A549 (cell line): ENCODE data around the gene PATL2. TPM values are rescaled to one million over a fixed set of nuclear protein-coding genes. Genes with fewer than 3 reads are reported as not detected.
A peak's percentile ranks its signal among the peaks of the same experiment; 100 is the strongest.

Source experiments
- ATOH8 ChIP-seq: fragments of 250-450 bp; sonication (Bioruptor Pico); IDR thresholded peaks from 2 replicates; pipeline ENCODE4 v1.5.0; 2020; ENCODE audit warnings: low read depth, mild to moderate bottlenecking, moderate library complexity
- BCL3 ChIP-seq: fragments of >200 bp; sonication (Bioruptor Twin); formaldehyde crosslinking; IDR thresholded peaks from 3 replicates; pipeline ENCODE4 v1.6.1; 2016
- BHLHE40 ChIP-seq: IDR thresholded peaks from 2 replicates; pipeline ENCODE4 v1.6.1; 2012; ENCODE audit warnings: low read depth, low read length, inconsistent platforms
- CEBPB ChIP-seq, 2 experiments: fragments of >200 bp in 1 of 2; sonication (Bioruptor Twin) in 1 of 2; formaldehyde crosslinking in 1 of 2; IDR thresholded peaks; 2 replicates each; pipeline ENCODE4 v1.6.1; 2012 to 2016
- CHD2 ChIP-seq: fragments of 150-350 bp; IDR thresholded peaks from 2 replicates; pipeline ENCODE4 v1.6.1; 2014; ENCODE audit warnings: low read length; ENCODE audit not compliant: partially characterized antibody
- CHD4 ChIP-seq: fragments of 200-600 bp; sonication (generic); IDR thresholded peaks from 2 replicates; pipeline ENCODE4 v1.6.1; 2016; ENCODE audit warnings: antibody characterized with exemption, mild to moderate bottlenecking, borderline replicate concordance
- EHMT2 ChIP-seq: fragments of 200-600 bp; sonication (generic); IDR thresholded peaks from 2 replicates; pipeline ENCODE4 v1.6.1; 2016; ENCODE audit warnings: antibody characterized with exemption, low read depth, mild to moderate bottlenecking, moderate library complexity
- ELK1 ChIP-seq: fragments of 150-350 bp; IDR thresholded peaks from 2 replicates; pipeline ENCODE4 v1.6.1; 2014; ENCODE audit warnings: low read depth, mild to moderate bottlenecking, low read length
- ESRRA ChIP-seq: fragments of 150-350 bp; IDR thresholded peaks from 2 replicates; pipeline ENCODE4 v1.6.1; 2014; ENCODE audit warnings: mild to moderate bottlenecking, low read length, borderline replicate concordance
- FOSL2 ChIP-seq, 2 experiments: fragments of 450-650 bp in 1 of 2; fragments of >200 bp in 1 of 2; sonication (Bioruptor Twin) in 1 of 2; formaldehyde crosslinking; IDR thresholded peaks; 2 replicates each; pipeline versions ENCODE4 v1.5.0 to v1.6.1; 2016 to 2020; ENCODE audit warnings: mild to moderate bottlenecking in 1 of 2, moderate library complexity in 1 of 2
- FOXS1 ChIP-seq: fragments of 250-450 bp; sonication (Bioruptor Pico); IDR thresholded peaks from 2 replicates; pipeline ENCODE4 v1.5.0; 2020; ENCODE audit warnings: mild to moderate bottlenecking, moderate library complexity
- GATA3 ChIP-seq: IDR thresholded peaks from 2 replicates; pipeline ENCODE4 v1.6.1; 2012; ENCODE audit warnings: borderline replicate concordance
- HDAC2 ChIP-seq: fragments of 200-600 bp; sonication (generic); IDR thresholded peaks from 2 replicates; pipeline ENCODE4 v1.6.1; 2016
- HES2 ChIP-seq: fragments of >200 bp; sonication (Bioruptor Twin); formaldehyde crosslinking; IDR thresholded peaks from 2 replicates; pipeline ENCODE4 v1.6.1; 2016
- HEYL ChIP-seq: fragments of 250-450 bp; sonication (Bioruptor Pico); IDR thresholded peaks from 2 replicates; pipeline ENCODE4 v1.8.0; 2021; ENCODE audit warnings: mild to moderate bottlenecking, moderate library complexity
- HMGXB4 ChIP-seq: fragments of 250-450 bp; sonication (Bioruptor Pico); IDR thresholded peaks from 2 replicates; pipeline ENCODE4 v1.5.0; 2021; ENCODE audit warnings: mild to moderate bottlenecking, moderate library complexity, borderline replicate concordance
- HOXA7 ChIP-seq: fragments of 250-450 bp; sonication (Bioruptor Pico); IDR thresholded peaks from 2 replicates; pipeline ENCODE4 v1.5.0; 2020; ENCODE audit warnings: mild to moderate bottlenecking, moderate library complexity
- HOXB13 ChIP-seq: fragments of 250-450 bp; sonication (Bioruptor Pico); IDR thresholded peaks from 2 replicates; pipeline ENCODE4 v1.5.0; 2020; ENCODE audit warnings: low read depth, mild to moderate bottlenecking, moderate library complexity
- JUNB ChIP-seq: fragments of >200 bp; sonication (Bioruptor Twin); formaldehyde crosslinking; IDR thresholded peaks from 2 replicates; pipeline ENCODE4 v1.6.1; 2016
- KDM5A ChIP-seq: fragments of 200-600 bp; sonication (generic); IDR thresholded peaks from 2 replicates; pipeline ENCODE4 v1.6.1; 2016; ENCODE audit warnings: antibody characterized with exemption, mild to moderate bottlenecking
- MAX ChIP-seq: IDR thresholded peaks from 2 replicates; pipeline ENCODE4 v1.6.1; 2012
- MAZ ChIP-seq: fragments of 150-350 bp; IDR thresholded peaks from 2 replicates; pipeline ENCODE4 v1.6.1; 2014; ENCODE audit warnings: antibody characterized with exemption, low read depth, low read length, borderline replicate concordance
- MYC ChIP-seq: IDR thresholded peaks from 2 replicates; pipeline ENCODE4 v1.6.1; 2012; ENCODE audit warnings: mild to moderate bottlenecking, inconsistent platforms, low read length, improper control_type of control experiment, borderline replicate concordance
- NFE2L2 ChIP-seq: fragments of 150-350 bp; conservative IDR thresholded peaks from 2 replicates; pipeline ENCODE4 v1.6.1; 2014; ENCODE audit warnings: low read length
- NPAS2 ChIP-seq: fragments of 250-450 bp; sonication (Bioruptor Pico); IDR thresholded peaks from 2 replicates; pipeline ENCODE4 v1.8.0; 2022; ENCODE audit warnings: mild to moderate bottlenecking, moderate library complexity, borderline replicate concordance
- PBX3 ChIP-seq: IDR thresholded peaks from 2 replicates; pipeline ENCODE4 v1.6.1; 2012
- POLR2AphosphoS2 ChIP-seq: conservative IDR thresholded peaks from 2 replicates; pipeline ENCODE4 v1.6.1; 2012; ENCODE audit warnings: low read length, improper control_type of control experiment, inconsistent platforms
- RAD21 ChIP-seq, 2 experiments: fragments of >200 bp in 1 of 2; sonication (Bioruptor Twin) in 1 of 2; formaldehyde crosslinking in 1 of 2; IDR thresholded peaks in 1 of 2; conservative IDR thresholded peaks in 1 of 2; 2 replicates in 1 of 2; 3 replicates in 1 of 2; pipeline ENCODE4 v1.6.1; 2012 to 2018; ENCODE audit warnings: inconsistent platforms in 1 of 2
- RARB ChIP-seq: fragments of 250-450 bp; sonication (Bioruptor Pico); IDR thresholded peaks from 2 replicates; pipeline ENCODE4 v1.8.0; 2021; ENCODE audit warnings: mild to moderate bottlenecking, moderate library complexity
- RFX5 ChIP-seq: fragments of 450-650 bp; IDR thresholded peaks from 2 replicates; pipeline ENCODE4 v1.7.1; 2014; ENCODE audit warnings: antibody characterized with exemption, mild to moderate bottlenecking, moderate library complexity
- SMC3 ChIP-seq: fragments of >200 bp; sonication (Bioruptor Twin); formaldehyde crosslinking; IDR thresholded peaks from 3 replicates; pipeline ENCODE4 v1.6.1; 2018; ENCODE audit warnings: inconsistent platforms
- TFCP2L1 ChIP-seq: fragments of 250-450 bp; sonication (Bioruptor Pico); IDR thresholded peaks from 2 replicates; pipeline ENCODE4 v1.5.0; 2021; ENCODE audit warnings: mild to moderate bottlenecking
- TP53 ChIP-seq: fragments of 250-450 bp; sonication (Bioruptor Pico); IDR thresholded peaks from 2 replicates; pipeline ENCODE4 v1.5.0; 2021; ENCODE audit warnings: mild to moderate bottlenecking, moderate library complexity
- ZC3H11A ChIP-seq: fragments of 450-650 bp; IDR thresholded peaks from 2 replicates; pipeline ENCODE4 v1.6.1; 2014; ENCODE audit warnings: antibody characterized with exemption, mild to moderate bottlenecking
- ZFP36 ChIP-seq: fragments of 450-650 bp; IDR thresholded peaks from 2 replicates; pipeline ENCODE4 v1.6.1; 2014; ENCODE audit warnings: borderline replicate concordance; ENCODE audit not compliant: partially characterized antibody
- polyA plus RNA-seq, 4 experiments: library from polyadenylated mRNA; depleted of rRNA in 3 of 4; stranded (reverse); fragments of >200 nt; fragmentation: RNase III in 1 of 4; extraction: RNeasy Plus Mini Kit Qiagen cat#74134 plus additional on column Dnase treatment in 1 of 4; gene quantifications; 2 replicates in 3 of 4; 3 replicates in 1 of 4; pipeline ENCODE4 v1.2.3, GENCODE V29; 2011 to 2017

Gene PATL2
- polyA plus RNA-seq, 2 of the 4 experiments (the other 2 are of a cell fraction) = 0.12 to 0.26 TPM

- TF ChIP-seq BCL3 = no peak; the same call in 2 of the 3 replicates
- no peak for TF ChIP-seq CEBPB (IDR thresholded peaks at IDR 0.05)
- peak; percentile 81 to 83 for TF ChIP-seq RAD21 (conservative IDR thresholded peaks at IDR 0.05 in 1 of 2, IDR thresholded peaks at IDR 0.05 in 1 of 2)
- TF ChIP-seq MAZ = no peak
- TF ChIP-seq CHD2 = no peak
- TF ChIP-seq TFCP2L1 = no peak
- no peak for TF ChIP-seq TP53
- TF ChIP-seq ESRRA = no peak
- TF ChIP-seq BHLHE40 = no peak
- TF ChIP-seq NPAS2 = 0 out of 2 replicates have a peak, but pooled peaks have one; percentile 32
- TF ChIP-seq ELK1 = 0 out of 2 replicates have a peak, but pooled peaks have one; percentile 66
- TF ChIP-seq HES2 = no peak
- TF ChIP-seq ZC3H11A = no peak
- TF ChIP-seq EHMT2 = no peak
- TF ChIP-seq CHD4 = no peak
- no peak for TF ChIP-seq ZFP36
- no peak for TF ChIP-seq FOSL2 (IDR thresholded peaks at IDR 0.05)
- no peak for TF ChIP-seq FOSL2 (CRISPR knock-in tag; IDR thresholded peaks at IDR 0.05)
- no peak for TF ChIP-seq FOXS1 (CRISPR knock-in tag)
- TF ChIP-seq POLR2AphosphoS2 = no peak
- no peak for TF ChIP-seq MYC
- TF ChIP-seq RARB (CRISPR knock-in tag) = no peak
- no peak; the same call in 1 of the 2 replicates for TF ChIP-seq RFX5
- peak; percentile 58; the same call in 1 of the 2 replicates for TF ChIP-seq HOXB13
- no peak for TF ChIP-seq HDAC2
- TF ChIP-seq ATOH8 (CRISPR knock-in tag) = no peak
- no peak for TF ChIP-seq HOXA7
- TF ChIP-seq NFE2L2 = no peak
- no peak for TF ChIP-seq HMGXB4 (CRISPR knock-in tag)
- TF ChIP-seq SMC3 = peak; percentile 76
- peak; percentile 75; the same call in 1 of the 2 replicates for TF ChIP-seq HEYL (CRISPR knock-in tag)
- TF ChIP-seq GATA3 = no peak
- no peak for TF ChIP-seq PBX3
- TF ChIP-seq MAX = peak; percentile 89
- TF ChIP-seq KDM5A = 0 out of 2 replicates have a peak, but pooled peaks have one; percentile 37
- TF ChIP-seq JUNB = no peak
These were observed 47.5 kb downstream of the PATL2 start, which contains the start of gene SPG11 (continued) for GRCh38 chr15:44663410-44664308.
